RKO (cell line): Measurements from ENCODE around the gene SPAAR.
"Not testable (repeated sequence)": the region's sequence is repeated elsewhere in the genome, so short reads cannot be mapped to it uniquely, and the experiment has no call there.

ENCODE experiments used
- DNase-seq: peaks from one replicate; pipeline ENCODE4 v3.0.0-alpha.2; 2016; ENCODE audit warnings: low spot score

Gene SPAAR

DNA sequence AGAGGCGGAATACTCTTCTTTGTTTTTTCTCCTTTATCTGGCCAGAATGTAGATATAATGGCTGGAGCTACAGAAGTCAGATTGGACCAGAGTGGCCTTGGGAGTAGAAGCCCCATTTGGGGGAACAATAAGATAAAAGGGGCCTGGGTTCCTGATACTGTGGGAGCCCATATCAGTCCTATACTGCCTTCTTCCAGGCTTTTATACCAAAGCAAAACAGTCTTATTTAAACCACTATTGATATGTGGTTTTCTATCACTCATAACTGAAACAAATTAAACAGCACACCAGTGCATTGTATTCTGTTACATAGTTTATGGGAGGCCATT is 14.3 kb downstream of the SPAAR start:
- no peak for DNase-seq

- peak; percentile 95 for DNase-seq
Measured at GRCh38 chr9:35923927-35924763, 14.9 kb downstream of the SPAAR start.

DNA sequence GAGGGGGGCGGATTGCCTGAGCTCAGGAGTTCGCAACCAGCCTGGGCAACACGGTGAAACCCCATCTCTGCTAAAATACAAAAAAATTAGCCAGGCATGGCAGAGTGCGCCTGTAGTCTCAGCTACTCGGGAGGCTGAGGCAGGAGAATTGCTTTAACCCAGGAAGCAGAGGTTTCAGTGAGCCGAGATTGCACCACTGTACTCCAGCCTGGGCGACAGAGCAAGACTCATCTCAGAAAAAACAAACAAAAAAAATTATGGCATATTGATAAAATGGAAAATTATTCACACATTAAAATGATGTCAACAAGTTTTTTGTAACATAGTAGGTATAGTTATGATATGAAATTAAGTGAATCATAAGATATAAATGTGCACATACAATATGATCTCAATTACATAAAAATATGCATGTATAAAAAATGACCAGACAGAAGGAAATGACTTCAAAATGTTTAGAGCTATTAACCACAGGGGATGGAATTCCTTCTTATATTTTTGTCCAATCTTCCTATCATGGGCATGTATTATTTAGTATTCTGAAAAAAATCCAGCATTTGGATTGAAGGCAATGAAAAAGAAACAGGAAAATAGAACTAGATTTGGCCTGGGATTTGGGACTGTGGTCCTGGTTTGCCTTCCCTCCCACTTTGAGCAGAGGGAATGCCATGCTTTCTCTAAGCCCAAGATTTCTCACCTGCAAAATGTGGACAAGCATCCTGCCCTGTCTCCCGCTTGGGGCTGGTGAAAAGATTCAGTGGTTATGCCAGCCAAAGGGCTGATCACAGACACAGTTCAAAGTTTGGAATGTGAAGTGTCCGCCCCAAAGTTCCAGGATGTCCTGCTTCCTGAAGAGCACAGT is 19.5 kb downstream of the SPAAR start:
- no peak for DNase-seq

DNA sequence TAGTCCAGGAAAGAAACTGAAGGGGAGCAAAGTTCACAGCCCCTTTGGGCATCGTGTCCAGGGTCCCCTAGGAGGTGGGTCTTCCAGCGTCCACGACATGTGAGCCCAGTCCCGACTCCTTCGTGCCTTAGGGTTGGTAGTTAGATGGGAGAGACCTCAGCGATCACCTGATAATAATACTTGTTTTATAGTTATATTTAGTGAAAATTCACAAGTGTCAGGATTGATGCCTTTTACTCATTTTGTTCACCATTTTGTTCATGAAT is 20.1 kb downstream of the SPAAR start:
- DNase-seq, result no peak

DNA sequence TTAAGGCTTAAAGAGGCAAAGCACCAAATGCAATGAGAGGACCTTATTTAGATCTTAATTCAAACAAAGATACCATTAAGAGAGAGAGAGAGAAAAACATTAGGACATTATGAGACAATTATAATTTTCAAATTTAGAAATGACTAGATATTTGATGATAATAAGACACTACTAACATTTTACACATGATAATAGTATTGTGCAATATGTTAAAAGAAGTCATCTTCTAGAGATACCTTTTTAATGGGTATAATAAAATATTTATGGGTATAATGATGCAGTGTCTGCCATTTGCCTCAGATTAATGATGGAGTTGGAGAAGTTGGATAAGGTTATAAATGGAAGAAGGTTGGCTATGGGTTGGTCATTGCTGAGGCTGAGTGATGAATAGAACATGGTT is 21.2 kb downstream of the SPAAR start:
- no peak for DNase-seq

DNA sequence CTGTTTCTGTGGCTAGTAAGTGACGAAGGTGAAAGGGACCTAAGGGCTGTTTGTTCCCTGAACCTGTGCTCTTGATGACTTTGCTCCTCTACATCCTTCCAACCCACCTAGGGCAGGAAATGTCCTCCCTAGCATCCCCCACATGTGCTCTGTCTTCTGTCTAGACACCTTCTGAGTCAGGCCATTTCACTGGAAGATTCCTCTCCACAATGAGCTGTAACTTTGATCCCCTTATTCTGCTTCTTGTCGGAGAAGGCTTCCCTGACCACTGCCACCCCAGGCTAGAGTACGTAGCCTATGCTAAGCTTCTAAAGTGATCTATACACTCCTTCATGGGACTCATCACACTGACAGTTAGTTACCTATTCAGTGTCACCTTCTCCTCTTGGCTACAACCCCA is 21.7 kb downstream of the SPAAR start:
- no peak for DNase-seq

DNA sequence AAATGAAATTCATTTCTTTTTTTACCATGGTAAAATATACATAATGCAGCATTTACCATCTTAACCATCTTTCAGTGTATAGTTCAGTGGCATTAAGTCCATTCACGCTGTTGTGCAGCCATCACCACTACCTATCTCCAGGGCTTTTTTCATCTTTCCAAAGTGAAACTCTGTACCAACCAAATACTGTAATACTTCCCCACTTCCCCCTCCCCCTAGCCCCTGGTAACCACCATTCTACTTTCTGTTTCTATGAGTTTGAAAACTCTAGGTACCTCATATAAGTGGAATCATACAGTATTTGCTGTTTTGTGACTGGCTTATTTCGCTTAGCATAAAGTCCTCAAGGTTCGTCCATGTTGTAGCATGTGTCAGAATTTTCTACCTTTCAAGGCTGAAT is 23.4 kb downstream of the SPAAR start:
- DNase-seq, result no peak

DNA sequence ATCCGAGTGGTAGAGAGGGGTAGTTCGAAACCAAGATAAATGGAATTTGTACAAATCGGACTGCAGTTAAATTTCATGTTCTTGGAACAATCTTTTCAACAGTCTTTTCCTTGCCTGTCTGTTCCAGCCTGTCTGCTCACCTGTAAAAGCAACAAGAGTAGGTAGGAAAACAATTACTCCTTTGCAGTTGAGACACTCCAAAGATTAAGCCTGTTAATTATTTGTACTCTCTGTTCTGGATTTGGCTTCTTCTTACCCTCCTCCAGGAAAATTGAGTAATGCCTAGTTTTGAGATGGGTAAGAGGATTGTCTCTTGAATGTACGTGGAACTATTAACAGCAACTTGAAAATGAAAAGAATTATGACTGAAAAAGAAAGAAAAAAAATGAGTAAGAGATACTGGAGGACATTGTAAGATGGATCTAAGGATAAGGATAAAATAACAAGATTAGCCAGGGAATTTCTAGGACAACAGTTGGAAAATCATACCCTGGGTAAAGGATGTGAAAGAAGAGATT is 24.3 kb downstream of the SPAAR start:
- DNase-seq, result no peak

DNA sequence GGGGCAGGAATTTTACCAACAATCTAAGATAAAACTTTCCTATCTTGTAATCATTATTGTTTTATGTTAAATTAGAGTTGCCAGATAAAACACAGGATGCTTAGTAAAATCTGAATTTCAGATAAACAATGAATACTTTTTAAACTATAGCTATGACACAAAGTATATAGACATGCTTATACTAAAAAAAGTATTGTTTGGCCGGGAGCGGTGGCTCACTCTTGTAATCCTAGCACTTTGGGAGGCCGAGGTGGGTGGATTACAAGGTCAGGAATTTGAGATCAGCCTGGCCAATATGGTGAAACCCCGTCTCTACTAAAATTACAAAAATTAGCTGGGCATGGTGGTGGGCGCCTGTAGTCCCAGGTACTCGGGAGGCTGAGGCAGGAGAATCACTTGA is 24.8 kb downstream of the SPAAR start:
- not testable (repeated sequence) for DNase-seq

DNA sequence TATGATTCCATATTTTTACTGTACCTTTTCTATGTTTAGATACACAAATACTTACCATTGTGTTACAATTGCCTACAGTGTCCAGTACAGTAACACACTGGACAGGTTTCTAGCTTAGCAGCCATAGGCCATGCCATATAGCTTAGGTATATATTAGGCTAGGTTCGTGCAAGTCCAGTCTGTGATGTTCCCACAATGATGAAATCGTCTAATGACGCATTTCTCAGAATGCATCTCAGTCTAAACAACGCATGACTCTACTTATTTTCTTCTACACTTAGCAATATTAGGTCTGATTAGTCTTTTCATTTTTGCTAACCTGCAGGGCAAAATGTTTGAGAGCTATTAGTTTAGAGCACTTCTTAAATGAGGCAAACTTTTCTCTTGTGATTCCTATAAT is 26.0 kb downstream of the SPAAR start:
- DNase-seq, result no peak

- DNase-seq, result no peak
Measured at GRCh38 chr9:35935755-35936509, 26.6 kb downstream of the SPAAR start.

DNA sequence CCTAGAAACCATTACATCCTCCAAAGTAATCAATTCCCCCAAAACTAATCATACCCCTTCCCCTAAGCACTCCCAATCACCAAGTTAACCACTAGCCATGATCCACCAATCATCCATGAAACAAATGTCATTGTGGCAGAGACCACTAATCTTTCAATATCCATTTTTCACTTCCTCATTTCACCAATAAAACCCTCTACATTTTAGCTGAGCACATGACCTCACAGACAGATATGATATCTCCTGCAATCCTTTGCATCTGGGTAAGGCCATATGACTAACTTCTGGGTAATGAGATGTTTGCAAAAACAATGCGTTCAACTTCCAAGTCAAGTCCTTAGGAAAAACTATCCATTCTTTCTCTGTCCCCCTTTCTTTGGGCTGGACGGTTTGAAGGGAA is 27.9 kb downstream of the SPAAR start:
- DNase-seq, result no peak

GRCh38 chr9:35938474-35939356 is 29.4 kb downstream of the SPAAR start:
- no peak for DNase-seq

DNA sequence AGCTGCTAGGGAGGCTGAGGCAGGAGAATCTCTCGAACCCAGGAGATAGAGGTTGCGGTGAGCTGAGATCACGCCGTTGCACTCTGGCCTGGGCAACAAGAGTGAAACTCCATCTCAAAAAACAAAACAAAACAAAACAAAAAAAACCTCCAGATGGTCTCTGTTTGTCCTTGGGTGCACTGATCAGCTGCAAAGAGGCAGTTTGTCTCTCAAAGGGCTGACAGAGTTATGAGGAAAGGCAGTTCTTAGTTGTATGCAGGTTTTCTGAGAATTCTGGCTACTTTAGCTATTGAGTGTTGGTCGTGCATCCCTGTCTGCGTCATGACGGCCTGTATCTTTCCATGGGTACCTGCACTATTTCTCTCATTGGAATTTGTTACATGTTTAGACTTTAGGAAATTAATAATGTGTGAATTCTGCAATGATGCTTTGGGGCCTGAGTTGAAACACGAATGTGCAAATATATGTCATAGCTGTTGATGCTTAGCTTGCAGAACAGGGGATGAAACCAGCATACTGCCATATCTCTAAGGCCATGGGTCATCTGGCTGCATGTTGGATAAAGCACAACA is 30.5 kb downstream of the SPAAR start:
- no peak for DNase-seq

DNA sequence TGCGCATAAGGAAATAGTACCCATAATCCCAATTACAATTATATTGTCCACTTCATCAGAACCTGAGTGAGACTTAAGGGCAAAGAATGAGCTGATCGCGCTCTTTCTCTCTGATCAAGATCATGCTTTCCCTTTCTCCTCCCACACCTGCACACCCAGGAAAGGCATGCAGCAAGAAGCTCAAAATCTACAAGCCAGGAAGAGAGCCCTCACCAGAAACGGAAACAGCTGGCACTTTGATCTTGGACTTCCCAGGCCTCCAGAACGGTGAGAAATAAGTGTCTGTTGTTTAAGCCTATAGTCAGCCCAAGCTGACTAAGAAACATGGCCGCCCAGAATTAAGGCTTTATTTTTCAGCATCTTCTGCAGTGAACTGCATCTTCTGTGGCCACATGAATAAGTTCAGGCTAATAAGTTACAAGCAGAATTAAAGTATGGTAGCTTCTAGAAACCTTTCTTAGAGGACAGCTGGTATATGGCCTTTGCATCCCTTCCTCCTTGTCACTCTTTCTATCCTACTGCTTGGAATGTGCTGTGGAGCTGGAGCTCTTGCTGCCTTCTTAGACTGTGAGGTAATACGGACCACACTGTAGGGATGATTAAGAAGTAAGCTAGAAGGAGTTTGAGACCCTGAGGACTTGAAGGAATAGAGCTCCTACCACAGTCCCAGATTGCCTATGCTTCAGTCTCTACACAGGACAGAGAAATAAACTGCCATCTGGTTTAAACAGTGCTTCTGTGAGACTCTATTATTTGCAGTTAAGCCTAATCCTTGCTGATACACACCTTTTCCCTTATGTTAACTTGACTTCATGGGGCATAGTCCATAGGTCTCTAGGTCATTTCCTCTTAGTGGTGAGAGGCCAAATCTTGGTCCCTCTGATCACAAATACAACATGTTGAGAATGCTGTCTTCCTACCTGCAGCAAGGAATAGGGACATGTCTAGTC is 31.4 kb downstream of the SPAAR start:
- DNase-seq, result no peak

DNA sequence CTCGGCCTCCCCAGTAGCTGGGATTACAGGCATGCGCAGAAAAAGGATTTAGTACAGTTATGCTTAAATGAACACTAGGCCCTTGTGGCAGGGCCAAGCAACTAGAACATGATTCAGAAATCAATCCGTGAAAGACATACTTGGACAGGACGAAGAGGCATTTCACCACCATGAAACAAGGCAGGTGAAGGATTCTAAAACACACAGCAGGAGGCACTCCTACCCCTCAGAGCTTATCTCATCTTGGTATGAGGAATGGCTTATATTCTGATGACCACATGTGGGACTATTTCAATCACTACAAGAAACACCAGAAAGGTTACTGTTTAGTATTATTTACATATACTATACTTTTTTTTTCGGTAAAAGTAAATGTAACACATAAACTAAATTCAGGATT is 33.0 kb downstream of the SPAAR start:
- DNase-seq, result no peak

DNA sequence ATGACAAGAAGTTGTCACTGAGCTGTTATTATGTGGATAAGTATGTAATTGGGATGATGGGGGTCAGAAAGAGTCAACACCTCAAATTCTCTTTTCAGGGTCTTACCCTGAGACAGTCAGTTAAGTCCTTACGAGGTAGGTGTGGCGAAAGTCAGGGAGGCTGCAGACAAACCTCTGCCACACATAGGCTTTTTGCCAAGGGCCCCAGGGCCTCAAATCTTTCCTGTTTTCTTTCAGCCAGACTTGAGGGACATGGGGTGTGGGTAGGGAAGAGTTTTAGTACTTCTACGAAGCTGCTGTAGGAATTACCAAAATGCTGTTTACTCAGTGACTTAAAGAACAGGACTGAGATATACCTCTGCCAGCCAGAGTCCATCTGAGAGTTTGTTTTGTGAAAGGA is 34.9 kb downstream of the SPAAR start:
- DNase-seq, result no peak

DNA sequence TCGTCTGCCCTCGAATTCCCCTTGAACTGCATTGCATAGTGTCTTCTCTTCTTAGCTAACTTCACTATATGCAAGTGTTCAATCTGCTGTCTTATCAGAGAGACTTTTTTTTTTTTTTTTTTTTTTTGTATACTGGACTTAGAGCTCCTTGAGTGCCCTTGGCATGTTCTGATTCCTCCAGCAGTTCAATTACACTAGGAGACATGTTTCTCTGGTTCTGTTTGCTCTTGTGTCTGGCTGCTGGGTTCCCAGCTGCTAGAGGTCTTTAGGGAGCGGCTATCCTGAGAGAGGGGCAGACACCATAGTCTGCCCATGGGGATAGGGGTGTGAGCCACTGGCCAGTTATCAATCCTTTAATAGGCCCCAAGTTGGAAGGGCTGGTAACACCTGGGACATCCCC is 35.6 kb downstream of the SPAAR start:
- DNase-seq, result no peak

GRCh38 chr9:35945341-35946018 is 36.2 kb downstream of the SPAAR start:
- peak; percentile 95 for DNase-seq

DNA sequence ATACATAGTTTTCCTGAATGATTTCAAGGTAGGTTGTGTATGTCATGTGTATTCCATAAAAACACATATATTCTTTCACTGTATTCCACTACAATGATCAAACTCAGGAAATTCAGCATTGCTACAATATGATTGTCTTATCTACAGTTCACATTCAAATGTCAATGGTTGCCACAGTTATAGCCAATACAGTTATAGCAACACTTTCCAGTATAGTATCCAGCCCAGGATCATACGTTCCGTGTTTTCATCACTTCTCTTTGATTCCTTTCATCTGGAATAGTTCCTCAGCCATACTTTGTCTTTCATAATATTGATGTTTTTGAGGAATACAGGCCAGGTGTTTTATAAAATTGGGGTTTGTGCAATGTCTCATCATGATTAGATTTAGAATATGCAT is 39.2 kb downstream of the SPAAR start:
- no peak for DNase-seq
